GM21390 (cell line): ENCODE measurements around the gene NRF1.
A peak's percentile ranks its signal among the peaks of the same experiment; 100 is the strongest.
"Not testable (repeated sequence)": the region's sequence is repeated elsewhere in the genome, so short reads cannot be mapped to it uniquely, and the experiment has no call there.

Experiments
- ATAC-seq: cut with Tn5 transposase; IDR thresholded peaks from one replicate; pipeline ENCODE4 v1.9.1; 2021; ENCODE audit not compliant: unreplicated experiment

The NRF1 gene

GRCh38 chr7:129646369-129647021 lies 35.0 kb downstream of the NRF1 start:
- no peak for ATAC-seq

DNA sequence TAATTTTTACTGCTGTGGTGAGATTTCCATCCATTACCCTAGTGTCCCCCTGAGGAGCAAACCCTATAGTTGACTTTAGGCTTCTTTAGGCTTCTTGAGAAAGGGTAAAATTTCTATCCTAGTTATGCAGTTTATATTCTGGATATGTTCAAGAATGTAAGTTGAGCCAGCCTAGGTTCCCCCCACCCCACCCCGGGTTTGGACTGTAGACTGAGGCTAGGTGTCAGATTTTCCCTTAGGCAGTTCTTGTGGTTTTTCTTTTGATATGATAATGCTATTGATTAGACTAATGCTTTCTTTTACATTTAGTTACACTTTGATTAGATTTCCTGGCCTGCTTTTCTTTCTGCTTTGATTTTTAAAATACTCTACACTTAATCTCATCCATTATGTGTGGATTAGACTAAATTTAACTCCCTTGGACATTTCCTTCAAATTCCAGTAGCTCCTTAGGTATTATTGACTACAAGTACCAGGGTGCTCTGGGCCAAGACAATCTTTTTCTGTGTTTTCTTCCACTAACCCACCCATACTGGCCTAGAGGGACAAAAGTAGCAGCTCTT lies 37.7 kb downstream of the NRF1 start:
- ATAC-seq = no peak

DNA sequence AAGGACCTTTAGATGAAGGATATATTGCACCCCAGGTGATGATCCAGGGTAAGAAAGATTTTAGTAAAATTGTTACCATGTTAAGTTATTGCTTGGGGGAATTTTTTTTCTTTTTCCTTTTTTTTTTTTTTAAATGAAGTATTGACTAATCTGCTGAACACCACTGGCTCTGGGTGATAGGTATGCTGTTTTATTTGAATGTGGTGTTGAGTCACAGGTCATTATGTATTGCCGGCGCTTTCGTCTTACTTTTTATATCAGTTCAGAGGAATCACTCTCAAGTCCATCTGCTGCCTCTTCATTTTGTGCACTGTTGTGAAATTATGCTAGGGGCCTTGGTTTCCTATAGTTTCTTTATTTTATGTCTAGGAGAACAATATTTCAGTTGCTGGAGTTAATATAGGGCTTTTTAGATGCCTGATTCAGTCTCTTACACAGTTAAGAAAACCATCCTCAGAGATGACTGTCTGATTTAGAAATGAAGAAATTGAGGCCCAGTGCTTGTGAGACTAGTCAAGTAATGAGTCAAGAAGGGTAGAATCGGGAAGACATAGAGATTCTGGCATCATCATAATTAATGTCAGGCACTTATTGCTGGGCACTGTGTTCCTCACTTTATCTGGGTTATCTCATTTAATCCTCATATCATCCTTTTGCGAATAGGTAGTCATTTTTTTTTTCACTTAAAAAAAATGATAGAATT lies 38.7 kb downstream of the NRF1 start:
- no peak for ATAC-seq

GRCh38 chr7:129652914-129653313 lies 41.4 kb downstream of the NRF1 start:
- ATAC-seq = peak; percentile 80

DNA sequence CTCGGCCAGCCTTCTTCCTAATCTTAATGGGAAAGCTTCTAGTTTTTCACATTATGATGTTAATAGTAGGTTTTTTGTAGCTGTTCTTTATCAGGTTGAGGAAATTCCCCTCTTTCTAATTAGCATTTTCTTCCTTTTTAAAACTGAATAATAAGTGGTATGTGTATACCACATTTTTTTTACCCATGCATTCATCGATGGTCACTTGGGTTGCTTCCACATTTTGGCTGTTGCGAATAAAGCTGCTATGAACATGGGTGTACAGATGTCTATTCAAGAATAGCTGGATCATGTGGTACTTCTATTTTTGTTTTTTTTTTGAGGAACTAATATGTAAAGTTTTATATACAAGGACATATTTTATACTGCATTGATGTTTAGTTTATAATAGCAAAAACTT lies 44.3 kb downstream of the NRF1 start:
- no peak for ATAC-seq

DNA sequence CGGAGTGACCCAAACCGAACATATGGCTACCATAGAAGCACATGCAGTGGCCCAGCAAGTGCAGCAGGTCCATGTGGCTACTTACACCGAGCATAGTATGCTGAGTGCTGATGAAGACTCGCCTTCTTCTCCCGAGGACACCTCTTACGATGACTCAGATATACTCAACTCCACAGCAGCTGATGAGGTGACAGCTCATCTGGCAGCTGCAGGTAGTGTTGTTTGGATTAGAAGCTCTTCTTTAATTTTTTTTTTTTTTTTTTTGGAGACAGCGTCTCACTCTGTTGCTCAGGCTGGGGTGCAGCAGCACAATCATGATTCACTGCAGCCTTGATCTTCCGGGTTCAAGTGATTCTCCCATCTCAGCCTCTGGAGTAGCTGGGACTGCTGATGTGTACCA lies 45.8 kb downstream of the NRF1 start:
- no peak for ATAC-seq

GRCh38 chr7:129659907-129660306 lies 48.4 kb downstream of the NRF1 start:
- not testable (repeated sequence) for ATAC-seq

- no peak for ATAC-seq
These were observed 50.2 kb downstream of the NRF1 start for GRCh38 chr7:129661645-129662182.

DNA sequence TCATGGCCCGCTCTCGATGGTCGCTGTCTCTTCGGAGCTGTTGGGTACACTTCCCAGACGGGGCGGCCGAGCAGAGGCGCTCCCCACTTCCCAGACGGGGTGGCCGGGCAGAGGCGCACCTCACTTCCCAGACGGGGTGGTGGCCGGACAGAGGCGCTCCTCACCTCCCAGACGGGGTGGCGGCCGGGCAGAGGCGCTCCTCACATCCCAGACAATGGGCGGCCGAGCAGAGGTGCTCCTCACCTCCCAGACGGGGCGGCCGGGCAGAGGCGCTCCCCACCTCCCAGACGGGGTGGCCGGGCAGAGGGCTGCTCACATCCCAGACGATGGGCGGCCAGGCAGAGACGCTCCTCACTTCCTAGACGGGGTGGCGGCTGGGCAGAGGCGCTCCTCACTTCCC lies 51.7 kb downstream of the NRF1 start:
- ATAC-seq = not testable (repeated sequence)

GRCh38 chr7:129664029-129665012 lies 52.8 kb downstream of the NRF1 start:
- no peak for ATAC-seq

DNA sequence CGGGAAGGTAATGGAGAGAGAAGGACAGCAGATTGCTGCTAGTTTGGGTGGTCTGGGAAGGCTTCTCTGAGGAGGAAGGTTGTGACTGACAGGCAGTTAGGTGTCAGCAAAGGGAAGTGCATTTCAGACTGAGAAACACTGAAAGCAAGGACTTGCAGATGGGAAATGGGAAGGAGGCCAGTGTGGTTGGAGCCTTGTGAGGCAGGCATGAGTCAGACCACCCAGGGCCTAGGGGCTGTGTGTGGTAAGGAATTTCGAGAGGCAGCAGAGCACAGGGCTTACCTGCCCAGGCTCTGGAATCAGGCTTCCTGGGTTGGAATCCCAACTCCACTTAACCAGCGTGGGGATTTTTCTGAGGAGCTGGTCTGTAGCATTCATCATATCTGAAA lies 53.5 kb downstream of the NRF1 start:
- ATAC-seq = no peak

DNA sequence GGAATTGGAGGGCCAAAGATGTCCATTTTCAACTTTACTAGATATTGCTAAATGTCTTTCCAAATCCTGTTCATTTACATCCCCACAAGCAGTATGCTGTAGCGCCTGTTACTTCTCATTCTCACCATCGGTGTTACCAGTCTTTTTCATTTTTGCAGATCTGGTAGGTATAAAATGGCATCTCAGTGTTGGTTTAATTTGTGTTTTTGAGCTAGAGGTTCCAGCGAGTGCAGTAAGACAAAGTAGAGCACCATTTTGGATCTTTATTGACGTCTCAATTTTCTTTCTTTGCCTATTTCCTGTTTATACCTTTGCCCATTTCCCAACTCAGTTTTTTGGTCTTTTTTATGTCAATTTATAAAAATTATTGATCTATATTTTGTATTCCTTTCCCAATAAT lies 55.6 kb downstream of the NRF1 start:
- no peak for ATAC-seq

DNA sequence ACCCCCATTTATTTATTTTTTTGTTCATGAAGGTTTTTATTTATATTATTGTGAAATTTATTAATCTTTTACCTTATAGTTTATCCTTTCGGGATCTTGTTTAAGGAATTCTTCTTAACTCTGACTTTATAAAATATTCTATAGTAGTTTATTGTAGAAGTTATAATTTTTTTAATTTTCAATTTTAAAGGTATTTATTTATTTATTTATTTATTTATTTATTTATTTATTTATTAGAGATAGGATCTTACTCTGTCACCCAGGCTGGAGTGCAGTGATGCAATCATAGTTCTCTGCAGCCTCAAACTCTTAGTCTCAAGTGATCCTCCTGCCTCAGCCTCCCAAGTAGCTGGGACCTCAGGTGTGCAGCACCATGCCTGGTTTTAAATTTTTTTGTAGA lies 56.0 kb downstream of the NRF1 start:
- no peak for ATAC-seq

DNA sequence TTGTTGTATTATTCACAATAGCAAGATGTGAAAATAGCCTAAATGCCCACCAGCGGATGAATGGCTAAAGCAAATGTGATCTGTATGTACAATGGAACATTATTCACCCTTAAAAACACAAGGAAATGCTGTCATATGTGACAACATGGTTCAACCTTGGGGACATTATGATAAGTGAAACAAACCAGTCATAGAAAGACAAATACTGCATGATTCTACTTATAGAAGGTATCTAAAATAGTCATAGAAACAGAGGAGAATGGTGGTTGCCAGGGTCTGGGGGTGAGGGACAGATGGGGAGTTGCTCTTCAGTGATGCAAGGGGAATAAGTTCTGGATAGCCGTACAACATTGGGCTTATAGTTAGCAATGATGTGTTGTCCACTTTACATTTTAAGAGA lies 58.4 kb downstream of the NRF1 start:
- no peak for ATAC-seq

- no peak for ATAC-seq
These were observed 59.1 kb downstream of the NRF1 start for GRCh38 chr7:129670656-129671055.

- ATAC-seq = no peak
These were observed 59.7 kb downstream of the NRF1 start for GRCh38 chr7:129671266-129671665.

- ATAC-seq = not testable (repeated sequence)
These were observed 63.0 kb downstream of the NRF1 start for GRCh38 chr7:129674475-129674874.

DNA sequence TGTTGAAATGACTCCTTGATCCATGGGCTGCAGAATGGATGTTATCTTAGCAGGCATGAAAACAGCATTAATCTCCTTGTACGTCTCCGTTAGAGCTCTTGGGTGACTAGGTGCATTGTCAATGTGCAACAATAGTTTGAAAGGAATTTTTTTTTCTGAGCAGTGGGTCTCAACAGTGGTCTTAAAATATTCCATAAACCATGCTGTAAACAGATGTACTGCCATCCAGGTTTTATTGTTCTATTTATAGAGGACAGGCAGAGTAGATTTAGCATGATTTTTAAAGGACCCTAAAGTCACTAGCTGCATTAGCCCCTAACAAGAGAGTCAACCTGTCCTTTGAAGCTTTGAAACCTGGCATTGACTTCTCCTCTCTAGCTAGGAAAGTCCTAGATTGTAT lies 64.0 kb downstream of the NRF1 start:
- no peak for ATAC-seq

DNA sequence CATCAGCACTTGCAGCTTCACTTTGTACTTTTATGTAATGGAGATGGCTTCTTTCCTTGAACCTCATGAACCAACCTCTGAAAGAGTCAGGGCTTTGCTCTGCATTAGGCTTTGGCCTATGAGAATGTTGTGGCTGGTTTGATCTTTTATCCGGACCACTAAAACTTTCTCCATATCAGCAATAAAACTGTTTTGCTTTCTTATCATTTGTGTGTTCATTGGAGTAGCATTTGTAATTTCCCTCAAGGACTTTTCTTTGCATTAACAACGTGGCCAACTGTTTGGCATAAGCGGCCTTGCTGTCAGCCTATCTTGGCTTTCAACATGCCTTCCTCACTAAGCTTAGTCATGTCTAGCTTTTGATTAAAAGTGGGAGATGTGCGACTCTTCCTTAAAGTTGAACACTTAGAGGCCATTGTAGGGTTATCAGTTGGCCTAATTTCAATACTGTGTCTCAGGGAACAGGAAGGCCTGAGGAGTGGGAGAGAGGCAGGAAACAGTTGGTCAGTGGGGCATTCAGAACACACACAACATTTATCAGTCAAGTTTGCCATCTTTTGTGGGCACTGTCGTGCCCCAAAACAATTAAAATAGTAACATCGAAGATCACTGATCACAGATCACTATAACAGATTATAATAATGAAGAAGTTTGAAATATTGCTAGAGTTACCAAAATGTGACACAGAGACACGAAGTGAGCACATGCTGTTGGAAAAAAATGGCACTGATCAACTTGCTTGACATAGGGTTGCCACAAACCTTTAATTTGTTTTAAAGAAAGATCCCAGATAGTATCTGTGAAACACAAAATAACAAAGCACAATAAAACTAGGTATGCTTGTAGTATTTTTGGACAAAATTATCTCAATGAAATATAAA lies 64.7 kb downstream of the NRF1 start:
- no peak for ATAC-seq

DNA sequence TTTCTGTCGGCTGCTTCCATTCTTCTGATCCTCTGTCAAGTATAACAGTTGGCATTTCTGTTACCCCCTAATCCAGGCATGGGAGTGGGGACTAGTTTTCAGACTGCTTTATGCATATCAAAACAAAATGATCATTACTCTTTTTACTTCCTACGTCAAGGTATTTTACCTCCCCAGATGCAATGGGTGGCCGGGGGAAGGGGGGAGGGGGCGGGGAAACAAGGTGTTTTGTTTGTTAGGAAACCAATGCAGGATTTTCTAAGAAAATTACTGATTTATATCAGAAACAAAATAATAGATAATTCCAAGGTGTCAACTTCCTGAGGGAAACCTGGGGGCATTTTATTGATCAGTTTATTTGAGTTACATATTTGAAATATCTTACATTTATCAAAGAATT lies 66.3 kb downstream of the NRF1 start:
- no peak for ATAC-seq
